ENCODE data around the gene SIM2.

The SIM2 gene

DNA sequence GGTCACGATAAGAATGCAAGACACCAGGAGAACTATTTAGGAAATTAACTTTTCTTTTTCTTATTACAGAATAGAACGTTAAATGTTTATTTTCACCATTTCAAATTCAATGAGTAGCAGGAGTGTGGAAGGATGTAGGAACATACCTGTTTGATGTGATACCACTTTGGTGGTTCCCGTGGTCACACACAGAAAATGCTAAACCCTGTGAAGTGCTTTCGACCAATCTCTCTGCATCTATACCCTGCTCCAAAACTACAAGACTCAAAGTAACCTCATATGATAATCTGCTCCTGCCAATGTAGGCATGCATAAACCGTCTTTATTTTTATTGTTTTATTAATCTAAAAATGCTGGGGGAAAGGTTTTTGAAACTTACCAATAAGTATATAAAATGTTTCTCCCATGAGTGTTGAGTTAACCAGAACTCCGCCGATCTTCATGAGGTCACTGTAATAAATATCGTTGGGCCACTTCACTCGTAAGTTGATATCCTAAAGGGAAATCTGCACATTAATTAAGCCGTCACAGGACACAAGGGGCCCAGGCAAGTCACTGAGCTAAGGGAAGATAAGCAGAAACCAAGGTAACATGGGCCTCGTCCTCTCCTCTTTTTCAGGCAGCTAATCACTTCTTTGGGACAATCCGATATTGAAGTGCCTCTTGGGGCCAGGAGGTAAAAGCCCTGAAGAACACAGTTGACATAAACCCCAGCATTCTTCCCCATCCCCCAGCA is 60.6 kb downstream of the SIM2 start:
- TF ChIP-seq, protein P1, sequence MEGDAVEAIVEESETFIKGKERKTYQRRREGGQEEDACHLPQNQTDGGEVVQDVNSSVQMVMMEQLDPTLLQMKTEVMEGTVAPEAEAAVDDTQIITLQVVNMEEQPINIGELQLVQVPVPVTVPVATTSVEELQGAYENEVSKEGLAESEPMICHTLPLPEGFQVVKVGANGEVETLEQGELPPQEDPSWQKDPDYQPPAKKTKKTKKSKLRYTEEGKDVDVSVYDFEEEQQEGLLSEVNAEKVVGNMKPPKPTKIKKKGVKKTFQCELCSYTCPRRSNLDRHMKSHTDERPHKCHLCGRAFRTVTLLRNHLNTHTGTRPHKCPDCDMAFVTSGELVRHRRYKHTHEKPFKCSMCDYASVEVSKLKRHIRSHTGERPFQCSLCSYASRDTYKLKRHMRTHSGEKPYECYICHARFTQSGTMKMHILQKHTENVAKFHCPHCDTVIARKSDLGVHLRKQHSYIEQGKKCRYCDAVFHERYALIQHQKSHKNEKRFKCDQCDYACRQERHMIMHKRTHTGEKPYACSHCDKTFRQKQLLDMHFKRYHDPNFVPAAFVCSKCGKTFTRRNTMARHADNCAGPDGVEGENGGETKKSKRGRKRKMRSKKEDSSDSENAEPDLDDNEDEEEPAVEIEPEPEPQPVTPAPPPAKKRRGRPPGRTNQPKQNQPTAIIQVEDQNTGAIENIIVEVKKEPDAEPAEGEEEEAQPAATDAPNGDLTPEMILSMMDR (conservative IDR thresholded peaks at IDR 0.05; ENCODE audit: low read depth, low read length) = no peak
- Histone ChIP-seq H4K20me1 (ENCODE audit: insufficient read depth) (no peaks in the 10 kb centered on the region), H2AFZ (ENCODE audit: low read depth) (no peak overlapping the region)

GRCh38 chr21:36761685-36762084 is 62.8 kb downstream of the SIM2 start:
- no peak overlapping the region for H3K9ac ChIP-seq
- H2AFZ ChIP-seq (ENCODE audit: low read depth) = no peak overlapping the region
- no peak overlapping the region for H3K27ac ChIP-seq
- H3K27me3 ChIP-seq (ENCODE audit: insufficient read depth, low read depth) = no peaks in the 10 kb centered on the region
- H3K79me2 ChIP-seq (ENCODE audit: insufficient read depth, low read depth) = no peaks in the 10 kb centered on the region
- H3K4me1 ChIP-seq (ENCODE audit: low read depth, poor library complexity, severe bottlenecking) = no peaks in the 10 kb centered on the region
- no peak overlapping the region for H3K4me2 ChIP-seq
- no peaks in the 10 kb centered on the region for H3K36me3 ChIP-seq (ENCODE audit: insufficient read depth)
- no peaks in the 10 kb centered on the region for H4K20me1 ChIP-seq (ENCODE audit: insufficient read depth)
- no peak overlapping the region for H3K4me3 ChIP-seq (IDR thresholded peaks at IDR 0.05; ENCODE audit: insufficient read depth, low read depth, low read length)
- TF ChIP-seq, protein P1 (conservative IDR thresholded peaks at IDR 0.05; ENCODE audit: low read depth, low read length) = no peak

More for the DNA sequence above, 60.6 kb downstream of the SIM2 start:
- Histone ChIP-seq H3K27ac (no peak overlapping the region), H3K9ac (no peak overlapping the region), H3K4me2 (no peak overlapping the region), H3K27me3 (ENCODE audit: insufficient read depth, low read depth) (no peaks in the 10 kb centered on the region), H3K36me3 (ENCODE audit: insufficient read depth) (no peaks in the 10 kb centered on the region), H3K4me1 (ENCODE audit: low read depth, poor library complexity, severe bottlenecking) (no peaks in the 10 kb centered on the region), H3K79me2 (ENCODE audit: insufficient read depth, low read depth) (no peaks in the 10 kb centered on the region), H3K4me3 (IDR thresholded peaks at IDR 0.05; ENCODE audit: insufficient read depth, low read depth, low read length) (no peak overlapping the region)

GRCh38 chr21:36762642-36763041 is 63.7 kb downstream of the SIM2 start:
- Histone ChIP-seq H4K20me1 (ENCODE audit: insufficient read depth) (no peaks in the 10 kb centered on the region), H3K27ac (no peak overlapping the region), H3K27me3 (ENCODE audit: insufficient read depth, low read depth) (no peaks in the 10 kb centered on the region), H3K9ac (no peak overlapping the region), H3K4me3 (IDR thresholded peaks at IDR 0.05; ENCODE audit: insufficient read depth, low read depth, low read length) (no peak overlapping the region), H3K4me1 (ENCODE audit: low read depth, poor library complexity, severe bottlenecking) (no peaks in the 10 kb centered on the region), H3K4me2 (no peak overlapping the region), H3K36me3 (ENCODE audit: insufficient read depth) (no peaks in the 10 kb centered on the region), H3K79me2 (ENCODE audit: insufficient read depth, low read depth) (no peaks in the 10 kb centered on the region), H2AFZ (ENCODE audit: low read depth) (no peak overlapping the region)
- TF ChIP-seq, protein P1 (conservative IDR thresholded peaks at IDR 0.05; ENCODE audit: low read depth, low read length) = no peak

DNA sequence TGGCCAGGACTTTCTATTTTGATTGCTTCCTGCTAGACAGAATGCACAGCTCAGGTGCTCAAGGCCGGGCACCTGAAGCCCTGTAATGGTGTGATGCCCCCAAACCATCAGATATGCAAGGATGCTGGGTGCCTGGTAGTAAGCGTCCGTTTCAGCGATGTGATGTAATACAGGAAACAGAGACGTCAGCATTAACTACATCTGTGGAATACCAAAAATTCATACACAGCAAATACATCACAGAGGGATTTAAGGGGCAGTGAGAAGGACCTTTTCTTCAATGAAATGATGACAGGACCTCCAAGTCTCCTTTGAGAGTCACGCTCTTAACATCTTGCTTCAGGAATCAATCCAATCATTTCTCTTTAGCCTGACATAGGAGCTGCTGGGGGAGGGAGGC is 64.4 kb downstream of the SIM2 start:
- no peaks in the 10 kb centered on the region for H3K36me3 ChIP-seq (ENCODE audit: insufficient read depth)
- TF ChIP-seq, protein P1 (conservative IDR thresholded peaks at IDR 0.05; ENCODE audit: low read depth, low read length) = no peak
- H3K79me2 ChIP-seq (ENCODE audit: insufficient read depth, low read depth) = no peaks in the 10 kb centered on the region
- H3K27me3 ChIP-seq (ENCODE audit: insufficient read depth, low read depth) = no peaks in the 10 kb centered on the region
- H4K20me1 ChIP-seq (ENCODE audit: insufficient read depth) = no peaks in the 10 kb centered on the region
- H3K4me3 ChIP-seq (IDR thresholded peaks at IDR 0.05; ENCODE audit: insufficient read depth, low read depth, low read length) = no peak overlapping the region
- no peak overlapping the region for H3K27ac ChIP-seq
- H3K4me2 ChIP-seq = no peak overlapping the region
- H2AFZ ChIP-seq (ENCODE audit: low read depth) = no peak overlapping the region
- no peak overlapping the region for H3K9ac ChIP-seq
- H3K4me1 ChIP-seq (ENCODE audit: low read depth, poor library complexity, severe bottlenecking) = no peaks in the 10 kb centered on the region

All from KMS-11 (cell line).